Activated CD8-positive, alpha-beta memory T cell treated with anti-CD3 and anti-CD28 coated beads for 1 hour (primary cell): ENCODE results near the gene MCFD2.
"Not testable (repeated sequence)": the region's sequence is repeated elsewhere in the genome, so short reads cannot be mapped to it uniquely, and the experiment has no call there.

ENCODE experiments used
- DNase-seq, 2 donors: peaks; one replicate each; pipeline ENCODE4 v3.0.0-alpha.2; 2020; ENCODE audit warnings: low read depth in 1 of 2; ENCODE audit errors: extremely low read depth in 1 of 2

Gene MCFD2

GRCh38 chr2:46875962-46876689, 39.5 kb downstream of the MCFD2 start:
- not testable (repeated sequence) for DNase-seq

DNA sequence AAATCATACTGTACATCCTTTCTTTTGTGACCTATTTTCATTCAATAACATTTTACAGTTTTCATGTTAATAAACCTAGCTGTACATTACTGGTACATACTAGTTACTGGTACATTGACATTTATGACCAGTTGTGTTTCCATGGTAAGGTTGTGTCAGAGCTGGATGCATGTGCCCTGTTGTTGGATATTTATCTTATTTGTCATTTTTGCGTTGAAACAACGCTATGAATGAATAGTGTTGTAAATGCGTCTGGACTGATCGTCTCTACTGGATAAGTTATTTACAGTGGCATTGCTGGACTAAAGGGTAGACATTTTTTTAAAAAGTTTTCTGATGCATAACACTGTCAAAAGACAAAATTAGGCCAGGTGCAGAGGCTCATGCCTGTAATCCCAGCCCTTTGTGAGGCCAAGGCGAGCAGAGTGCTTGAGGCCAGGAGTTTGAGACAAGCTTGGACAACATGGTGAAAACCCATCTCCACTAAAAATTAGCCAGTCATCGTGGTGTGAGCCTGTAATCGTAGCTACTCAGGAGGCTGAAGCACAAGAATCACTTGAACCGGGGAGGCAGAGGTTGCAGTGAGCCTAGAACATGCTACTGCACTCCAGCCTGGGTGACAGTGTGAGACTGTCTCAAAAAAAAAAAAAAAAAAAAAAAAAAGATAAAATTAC, 40.2 kb downstream of the MCFD2 start:
- DNase-seq = no peak

DNA sequence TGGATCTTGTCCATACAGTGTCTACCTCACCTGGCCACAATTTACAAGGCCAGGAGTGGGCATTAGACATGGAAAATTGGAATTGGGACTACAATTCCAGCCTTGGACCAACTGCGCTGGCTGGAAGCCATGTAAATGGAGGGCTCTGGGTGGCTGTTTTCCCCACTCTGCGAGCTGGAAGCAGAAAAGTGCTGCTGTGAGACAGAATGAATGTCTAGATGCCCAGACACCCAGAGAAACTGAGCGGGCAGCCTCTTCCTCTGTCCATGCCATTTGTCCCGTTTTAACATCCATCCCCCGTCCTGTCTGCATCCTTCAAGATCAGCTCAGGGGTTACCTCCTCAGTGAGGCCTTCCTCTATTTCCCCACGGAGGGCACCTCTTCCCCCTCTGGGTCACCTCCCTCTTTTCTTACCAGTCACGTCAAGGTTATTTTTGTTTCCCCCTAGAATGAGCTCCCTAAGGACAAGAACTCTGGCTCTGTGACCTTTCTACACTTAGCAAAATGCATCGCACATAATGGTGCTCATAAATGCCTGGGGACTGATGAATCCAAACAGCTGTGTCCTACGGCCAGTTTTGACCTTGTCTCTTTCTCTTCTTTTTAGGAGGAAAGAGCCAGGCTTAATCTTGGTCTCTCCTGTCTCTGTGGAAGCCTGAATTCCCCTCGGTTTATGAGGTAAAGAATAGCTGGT, 41.2 kb downstream of the MCFD2 start:
- DNase-seq = no peak

GRCh38 chr2:46873604-46874068, 42.0 kb downstream of the MCFD2 start:
- DNase-seq = no peak

GRCh38 chr2:46872902-46873603, 42.6 kb downstream of the MCFD2 start:
- DNase-seq = no peak

GRCh38 chr2:46871976-46872381, 43.6 kb downstream of the MCFD2 start:
- DNase-seq = no peak

DNA sequence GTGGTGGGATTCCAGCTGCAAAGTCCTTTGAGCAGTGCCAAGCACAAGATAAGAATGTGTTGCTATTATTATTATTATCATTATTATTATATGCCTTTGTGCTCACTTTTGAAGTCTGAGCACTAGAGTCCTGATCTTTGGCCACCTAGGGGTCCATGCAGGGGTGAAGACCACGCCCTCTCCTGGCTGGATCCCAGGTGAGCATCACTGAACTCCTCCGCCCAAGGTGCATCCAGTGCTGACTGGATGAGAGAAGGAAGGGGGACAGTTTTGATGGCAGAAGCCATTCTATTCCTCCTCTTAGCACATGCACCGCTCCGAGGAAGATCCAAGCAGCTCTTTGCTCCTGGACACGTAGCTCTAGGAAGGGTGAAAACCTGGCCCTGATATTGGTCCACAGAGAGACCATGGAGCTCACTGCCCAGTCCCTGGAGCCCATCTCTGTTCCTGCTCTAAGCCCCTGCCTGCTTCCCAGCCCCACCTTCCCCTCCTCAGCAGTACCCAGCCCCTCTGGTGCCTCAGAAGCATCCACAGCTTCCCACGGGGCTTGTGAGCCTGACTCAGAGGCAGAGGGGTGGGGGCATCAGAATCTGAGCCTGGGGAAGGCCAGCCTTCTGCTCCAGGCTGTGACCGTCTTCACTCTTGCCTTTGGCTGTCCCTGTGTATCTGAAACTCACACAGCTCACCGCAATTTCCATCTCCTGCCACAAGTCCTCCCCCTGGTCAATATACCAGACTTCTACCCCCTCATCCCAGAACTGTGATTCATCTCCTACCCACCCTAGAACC, 45.4 kb downstream of the MCFD2 start:
- no peak for DNase-seq

DNA sequence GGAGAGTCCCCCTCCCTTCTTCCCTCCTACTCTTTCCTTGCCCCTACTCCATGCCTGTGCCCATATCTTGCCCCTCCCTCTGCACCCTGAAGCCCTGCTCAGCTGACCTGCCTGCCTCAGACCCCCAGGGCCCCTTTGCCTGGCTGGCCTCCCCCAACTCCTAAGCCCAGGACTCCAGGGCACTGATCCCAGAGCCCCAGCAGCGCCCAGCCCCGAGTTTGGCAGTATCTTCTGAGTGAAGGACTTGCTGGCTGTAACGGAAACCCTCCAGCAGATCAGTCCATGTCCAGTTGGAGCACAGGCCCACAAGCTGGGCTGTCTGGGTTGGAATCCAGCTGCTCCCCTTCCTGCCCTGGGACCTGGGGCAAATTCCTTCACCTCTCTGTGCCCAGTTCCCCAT, 46.0 kb downstream of the MCFD2 start:
- DNase-seq = no peak

- no peak for DNase-seq
These were observed 48.8 kb downstream of the MCFD2 start for GRCh38 chr2:46866770-46867246.

DNA sequence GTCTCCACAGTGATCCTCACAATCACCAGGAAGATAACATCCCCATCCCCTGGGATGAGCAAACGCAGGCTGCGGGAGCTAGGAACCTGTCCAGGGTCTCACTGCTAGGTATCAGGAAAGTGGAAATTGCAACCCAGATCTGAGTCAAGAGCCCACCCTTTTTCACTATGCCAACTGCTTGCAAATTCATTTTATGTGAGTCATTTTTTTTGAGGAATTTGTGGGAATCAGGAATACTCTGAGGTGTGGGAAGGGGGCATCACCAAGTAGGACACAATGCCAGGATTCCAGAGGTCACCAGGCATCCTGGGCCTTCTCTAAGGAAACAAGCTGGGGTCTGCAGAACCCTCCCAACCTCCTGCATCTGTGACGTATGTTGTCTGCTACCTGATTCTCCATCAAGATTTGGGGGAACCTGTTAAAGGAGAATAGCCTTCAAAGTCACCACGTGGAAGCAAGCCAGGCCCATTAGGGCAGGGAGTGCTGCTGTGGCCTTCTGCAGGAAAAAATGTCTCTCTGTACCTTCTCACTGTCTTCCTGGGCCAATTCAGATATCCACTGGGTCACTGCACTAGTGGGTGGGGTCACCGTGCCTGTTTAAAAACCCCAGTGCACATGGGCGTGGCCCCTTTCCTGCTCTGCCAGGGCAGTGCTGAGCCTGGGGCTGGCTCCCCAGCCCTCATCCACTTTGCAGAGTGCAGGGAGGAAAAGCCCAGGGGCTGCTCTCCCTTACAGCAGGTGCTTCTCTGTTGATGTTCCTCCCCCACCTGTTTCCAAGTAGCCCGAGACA, 50.2 kb downstream of the MCFD2 start:
- DNase-seq = no peak

DNA sequence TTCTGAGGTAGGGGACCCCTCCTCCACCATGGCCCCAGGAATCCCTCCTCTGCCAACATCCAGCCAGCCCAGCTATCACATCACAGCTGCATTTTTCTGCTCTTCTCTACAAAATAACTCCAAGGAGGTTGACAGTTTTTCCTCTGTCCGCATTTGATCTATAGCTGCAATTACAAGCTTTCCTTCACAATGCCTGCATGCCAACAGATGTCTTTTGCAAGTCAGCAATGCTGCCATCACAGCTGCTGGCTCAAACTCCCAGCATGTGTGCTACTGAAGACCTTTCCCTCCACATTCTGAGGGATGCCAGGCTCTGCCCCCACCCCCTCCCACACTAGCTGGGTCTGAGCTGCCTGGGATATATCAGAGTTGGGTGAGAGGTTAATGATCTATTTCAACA, 51.7 kb downstream of the MCFD2 start:
- no peak for DNase-seq

- DNase-seq = no peak
These were observed 53.1 kb downstream of the MCFD2 start for GRCh38 chr2:46862514-46862913.

GRCh38 chr2:46861916-46862315, 53.7 kb downstream of the MCFD2 start:
- no peak for DNase-seq

- no peak for DNase-seq
These were observed 56.1 kb downstream of the MCFD2 start for GRCh38 chr2:46859482-46859881.

DNA sequence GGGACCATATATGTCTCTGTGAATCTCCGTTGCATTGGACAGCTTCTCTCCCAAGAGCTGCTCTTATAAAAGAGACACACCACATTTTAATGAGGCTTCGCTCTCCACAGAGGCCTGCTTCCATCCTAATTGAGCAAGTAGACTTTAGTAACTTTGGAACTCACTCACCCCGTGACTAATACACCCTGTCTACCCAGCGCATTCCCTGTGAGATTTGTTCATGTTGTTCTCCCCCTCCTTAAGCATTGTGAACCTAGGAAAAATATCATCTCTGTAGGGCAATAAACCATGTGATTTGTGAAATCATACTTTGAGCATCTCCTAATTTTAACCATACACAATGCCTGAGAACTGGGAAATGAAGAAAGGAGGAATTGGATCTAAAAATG, 56.9 kb downstream of the MCFD2 start:
- DNase-seq = no peak

DNA sequence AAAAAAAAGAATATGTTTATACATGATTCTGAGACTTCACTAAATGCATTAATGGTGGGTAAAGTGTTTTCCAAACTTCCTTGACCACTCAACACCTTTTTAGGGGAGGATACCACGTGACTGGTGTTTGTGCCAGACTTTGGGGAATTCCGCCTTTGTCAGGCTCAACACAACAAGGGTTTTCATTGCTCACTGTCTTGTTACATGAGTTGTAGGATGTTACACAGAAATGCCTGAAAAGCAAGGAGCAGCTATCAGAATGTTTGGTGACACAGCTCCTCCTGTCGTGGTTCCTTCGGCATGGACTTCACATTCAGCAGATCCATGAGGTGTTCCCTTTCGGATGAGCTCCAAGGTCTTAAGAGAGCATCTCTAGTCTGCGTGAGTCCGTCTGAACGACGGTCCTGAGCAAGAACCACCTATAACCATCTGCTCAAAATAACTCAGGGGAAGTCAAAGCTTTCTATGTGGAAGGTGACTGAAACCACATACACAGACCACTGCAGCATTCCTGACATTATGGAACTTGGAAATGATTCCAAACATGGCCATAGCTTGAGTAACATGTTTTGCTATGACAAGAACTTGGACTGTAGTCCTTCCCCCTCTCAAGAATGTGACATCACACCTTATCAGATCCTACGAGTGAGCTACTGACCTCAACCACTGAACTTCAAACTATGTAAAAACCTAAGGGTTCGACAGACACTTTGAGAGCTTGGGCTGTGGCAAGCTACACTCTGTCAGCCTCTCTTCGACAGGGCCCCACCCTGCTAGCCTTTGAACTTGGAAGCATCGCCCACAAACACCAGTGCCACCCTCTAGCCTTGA, 57.5 kb downstream of the MCFD2 start:
- no peak for DNase-seq

- no peak for DNase-seq
These were observed 59.3 kb downstream of the MCFD2 start for GRCh38 chr2:46856336-46856735.

DNA sequence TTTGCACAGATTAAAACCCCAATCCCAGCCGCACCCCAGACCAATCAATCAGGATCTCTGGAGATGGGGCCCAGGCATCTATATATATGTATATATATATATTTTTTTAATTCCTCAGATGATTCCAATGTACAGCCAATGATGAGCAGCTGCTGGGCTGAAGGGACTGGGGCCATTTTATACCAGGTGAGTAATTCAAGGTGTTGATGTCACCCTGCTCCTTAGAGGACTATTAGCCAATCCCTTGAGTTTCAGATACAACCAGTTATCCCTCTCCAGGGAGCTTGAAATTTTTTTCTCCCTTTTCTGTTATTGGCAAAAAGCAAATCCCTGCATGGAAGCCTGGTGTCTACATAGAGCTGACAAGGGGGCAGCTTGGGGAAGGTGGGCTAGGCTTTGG, 59.8 kb downstream of the MCFD2 start:
- DNase-seq = no peak

DNA sequence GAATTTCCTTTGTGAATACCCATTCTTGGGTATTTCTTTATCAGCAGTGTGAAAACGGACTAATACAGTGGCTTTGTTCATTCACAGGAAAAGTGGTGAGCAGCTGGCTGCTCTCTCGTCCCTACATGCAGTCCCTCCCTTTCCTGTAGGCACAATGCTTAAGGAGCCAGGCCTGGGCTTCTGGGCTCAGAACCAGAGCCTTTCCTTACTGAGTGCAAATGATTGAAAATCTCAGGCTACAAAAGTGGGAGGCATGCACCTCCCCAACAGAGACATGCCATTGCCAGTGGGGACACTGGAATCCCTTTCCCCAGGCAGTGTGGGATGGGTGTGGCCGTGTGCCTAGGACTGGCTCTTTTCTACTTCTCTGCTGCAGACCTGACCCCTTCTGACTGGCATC, 61.3 kb downstream of the MCFD2 start:
- DNase-seq = no peak
